Esophagus squamous epithelium (tissue), 4 donors: ENCODE results near the gene PRELID3B.
A peak's percentile ranks its signal among the peaks of the same experiment; 100 is the strongest.

Experiments used
- CTCF ChIP-seq, 6 experiments: fragments of 450-650 bp in 4 of 6; fragments of 200-600 bp in 2 of 6; sonication (generic) in 2 of 6; IDR thresholded peaks; one replicate each; pipeline ENCODE4 v1.5.1; 2016 to 2019; ENCODE audit warnings: antibody characterized with exemption in 6 of 6, mild to moderate bottlenecking in 4 of 6, moderate library complexity in 4 of 6
- POLR2A ChIP-seq, 4 donors: fragments of 450-650 bp; IDR thresholded peaks; one replicate each; pipeline ENCODE4 v1.6.1; 2017; ENCODE audit warnings: antibody characterized with exemption in 4 of 4, mild to moderate bottlenecking in 4 of 4, moderate library complexity in 3 of 4

- TF ChIP-seq CTCF (IDR thresholded peaks at IDR 0.05) (peak in 3 of 6 experiments; percentile 5 to 30 (median 18)), POLR2A (IDR thresholded peaks at IDR 0.05) (no peak)
Observed at GRCh38 chr20:59082077-59082740, 39.6 kb upstream of the PRELID3B start.
